HG03045 (cell line): ENCODE results near the gene CIAO3.

Experiments used
- ATAC-seq: cut with Tn5 transposase; IDR thresholded peaks from one replicate; pipeline ENCODE4 v1.9.1; 2021; ENCODE audit warnings: mild to moderate bottlenecking, moderate library complexity; ENCODE audit not compliant: unreplicated experiment

The CIAO3 gene

DNA sequence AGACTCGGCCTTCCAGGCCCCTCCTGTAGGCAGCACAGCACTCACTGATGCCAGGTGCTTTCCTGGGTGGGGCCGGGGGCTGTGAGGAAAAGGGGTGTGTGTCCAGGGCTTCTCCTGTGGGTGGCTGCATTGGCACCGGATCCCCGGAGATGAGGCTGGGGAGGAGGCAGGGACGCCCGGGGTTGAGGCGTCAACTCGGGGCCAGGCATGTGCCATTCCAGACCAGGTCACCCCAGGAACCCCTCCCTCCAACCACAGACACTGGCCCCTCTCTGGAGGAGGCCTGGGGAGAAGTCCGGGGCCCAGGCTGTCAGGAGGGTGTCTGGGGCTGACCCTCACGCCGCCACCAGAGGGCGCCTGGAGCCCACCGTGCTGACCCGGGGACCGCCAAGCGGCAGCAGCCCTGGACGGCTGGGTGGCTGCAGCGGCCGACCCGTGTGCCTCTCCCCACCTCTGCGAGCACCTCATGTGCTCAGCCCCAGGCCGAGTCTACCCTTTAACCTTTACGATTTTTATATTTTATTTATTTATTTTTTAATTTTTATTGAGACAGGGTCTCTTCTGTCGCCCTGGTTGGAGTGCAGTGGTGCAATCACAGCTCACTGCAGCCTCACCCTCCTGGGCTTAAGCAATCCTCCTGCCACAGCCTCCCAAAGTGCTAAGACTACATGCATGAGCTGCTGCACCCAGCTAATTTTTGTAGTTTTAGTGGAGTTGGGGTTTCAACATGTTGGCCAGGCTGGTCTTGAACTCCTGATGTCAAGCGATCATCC, 29.1 kb downstream of the CIAO3 start:
- no peak for ATAC-seq

DNA sequence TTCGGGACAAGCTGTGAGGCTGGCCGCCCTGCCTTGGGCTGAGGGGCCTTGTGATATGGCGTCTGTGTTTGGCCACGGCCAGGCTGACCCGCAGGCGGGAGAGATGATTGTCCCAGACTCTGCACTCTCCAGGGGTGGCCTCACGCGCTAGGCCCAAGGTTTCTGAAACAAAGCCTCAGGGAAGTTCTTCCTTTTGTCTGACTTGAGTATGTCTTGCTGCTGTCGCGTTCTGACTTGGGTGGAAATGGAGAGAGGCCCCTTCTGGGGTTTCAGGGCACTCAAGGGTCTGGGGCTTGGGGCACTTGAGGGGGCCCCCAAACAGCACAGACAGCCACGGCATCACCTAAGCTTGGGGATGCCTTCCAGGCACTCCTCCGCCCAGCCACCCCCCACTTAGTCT, 29.7 kb downstream of the CIAO3 start:
- no peak for ATAC-seq

DNA sequence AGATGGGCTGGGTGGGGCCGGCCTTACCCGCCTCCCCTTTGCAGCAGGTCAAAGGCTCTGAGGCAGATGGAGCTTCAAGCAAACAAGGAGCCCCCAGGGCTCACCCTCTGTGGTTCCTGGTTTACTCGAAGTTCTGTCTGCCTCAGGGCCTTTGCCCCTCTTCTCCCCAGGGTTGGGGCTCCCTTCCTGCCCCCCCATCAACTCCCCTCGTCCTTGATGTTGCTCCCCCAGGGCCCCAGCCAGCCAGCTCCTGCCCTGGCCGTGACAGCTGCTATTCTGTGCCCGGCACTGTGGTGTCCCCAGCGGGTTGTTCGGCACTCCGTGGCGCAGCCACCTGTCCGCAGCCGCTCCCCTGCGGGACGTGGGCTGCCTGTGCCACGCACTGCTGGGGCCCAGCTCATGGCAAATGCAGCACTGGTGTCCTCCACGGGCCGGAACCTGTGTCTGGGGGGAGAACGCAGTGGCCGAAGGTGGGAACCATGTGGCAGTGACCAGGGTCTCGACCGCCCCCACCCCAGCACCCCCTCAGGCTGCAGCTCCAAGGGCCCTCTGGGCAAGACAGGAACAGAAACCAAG, 30.2 kb downstream of the CIAO3 start:
- no peak for ATAC-seq

DNA sequence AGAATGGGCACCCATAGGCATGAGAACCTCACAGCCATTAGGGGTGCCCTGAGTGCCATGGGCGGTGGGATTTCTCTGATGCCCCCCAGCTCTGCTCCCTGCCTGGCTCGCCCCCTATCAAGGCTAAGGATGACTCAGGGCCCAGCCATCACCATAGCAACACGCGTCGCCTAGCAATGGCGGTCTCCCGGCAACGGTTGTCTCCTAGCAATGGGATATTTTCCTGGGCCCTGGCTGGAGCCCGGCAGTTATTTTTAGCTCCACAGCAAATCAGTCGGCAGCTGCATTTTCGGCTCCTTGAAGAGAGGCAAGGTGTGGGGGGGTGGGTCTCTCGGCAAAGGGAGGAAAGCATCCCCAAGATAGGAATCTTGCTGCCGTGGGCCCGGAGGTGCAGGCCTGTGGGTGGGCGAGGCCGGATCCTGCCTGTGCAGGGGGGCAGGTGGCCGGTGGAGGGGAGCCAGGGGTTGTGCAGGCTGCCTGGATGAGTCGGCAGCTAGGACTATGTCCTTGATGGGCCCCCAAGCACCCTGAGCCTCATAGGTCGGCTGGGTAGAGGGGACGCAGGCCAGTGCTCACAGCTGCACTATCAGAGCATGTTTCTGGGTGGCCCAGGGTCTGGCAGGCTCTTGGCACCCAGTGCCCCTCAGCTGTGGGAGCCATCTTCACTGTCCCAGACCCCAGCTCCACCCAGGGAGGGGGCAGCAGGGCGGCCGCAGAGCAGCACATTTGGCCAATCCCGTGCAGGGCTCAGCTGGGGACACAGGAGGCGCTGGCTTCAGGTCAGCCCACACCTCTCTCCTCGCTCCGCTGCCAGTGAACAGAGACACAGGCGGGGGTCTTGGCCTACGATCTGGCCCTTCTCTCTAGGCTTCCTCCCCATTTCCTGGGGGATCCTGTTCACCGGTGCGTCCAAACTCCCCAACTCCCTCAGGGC, 31.0 kb downstream of the CIAO3 start:
- ATAC-seq = no peak

DNA sequence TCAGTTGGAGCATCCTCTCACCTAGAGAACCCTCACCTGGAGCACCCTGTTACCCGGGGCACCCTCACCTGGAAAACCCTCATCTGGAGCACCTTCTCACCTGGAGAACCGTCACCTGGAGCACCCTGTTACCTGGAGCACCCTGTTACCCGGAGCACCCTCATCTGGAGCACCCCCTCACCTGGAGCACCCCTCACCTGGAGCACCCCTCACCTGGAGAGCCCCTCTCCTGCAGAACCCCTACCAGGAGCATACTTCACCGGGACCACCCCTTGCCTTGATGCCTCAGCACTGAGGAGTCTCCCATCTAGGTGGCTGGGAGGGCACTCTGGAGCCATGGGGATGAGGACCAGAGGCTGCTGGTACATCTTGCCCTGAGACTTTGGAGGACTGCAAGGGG, 31.8 kb downstream of the CIAO3 start:
- ATAC-seq = no peak

DNA sequence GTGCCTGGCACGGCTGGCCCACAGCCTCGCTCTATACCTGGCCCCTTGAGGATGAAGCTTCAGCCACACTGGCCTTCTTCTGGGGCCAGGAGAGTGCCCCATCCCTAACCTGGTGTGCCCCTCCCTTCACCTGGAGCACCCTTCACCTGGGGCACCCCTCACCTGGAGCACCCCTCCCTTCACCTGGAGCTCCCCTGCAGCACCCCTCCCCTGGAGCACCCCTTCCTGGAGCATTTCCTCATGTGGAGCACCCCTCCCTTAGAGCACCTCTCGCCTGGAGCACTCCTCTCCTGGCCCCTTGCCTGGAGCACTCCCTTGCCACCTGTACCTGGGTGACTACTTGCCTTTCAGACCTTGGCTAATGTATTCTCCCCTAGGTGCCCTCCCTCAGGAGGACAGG, 32.8 kb downstream of the CIAO3 start:
- ATAC-seq = no peak

DNA sequence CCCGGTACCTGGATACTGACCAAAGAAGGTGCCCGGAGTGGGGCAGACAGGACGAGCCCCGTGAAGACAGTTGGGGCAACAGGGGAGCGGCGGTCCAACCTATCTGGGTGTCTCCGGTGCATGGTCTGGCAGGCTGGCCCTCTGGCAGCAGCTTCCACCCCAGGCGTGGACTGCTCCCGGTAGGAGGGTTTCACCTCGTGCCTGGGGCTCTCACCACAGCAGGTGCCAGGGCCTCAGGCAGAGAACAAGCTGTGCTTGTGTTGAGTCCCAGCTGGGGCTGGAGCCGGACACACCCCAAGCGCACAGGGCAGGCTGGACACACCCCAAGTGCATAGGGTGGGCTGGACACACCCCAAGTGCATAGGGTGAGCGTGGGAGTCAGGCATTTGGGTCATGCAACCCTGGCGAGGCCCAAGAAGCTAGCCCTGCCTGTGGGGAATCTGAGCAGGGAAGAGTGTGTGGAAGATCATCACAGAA, 33.7 kb downstream of the CIAO3 start:
- ATAC-seq = no peak

DNA sequence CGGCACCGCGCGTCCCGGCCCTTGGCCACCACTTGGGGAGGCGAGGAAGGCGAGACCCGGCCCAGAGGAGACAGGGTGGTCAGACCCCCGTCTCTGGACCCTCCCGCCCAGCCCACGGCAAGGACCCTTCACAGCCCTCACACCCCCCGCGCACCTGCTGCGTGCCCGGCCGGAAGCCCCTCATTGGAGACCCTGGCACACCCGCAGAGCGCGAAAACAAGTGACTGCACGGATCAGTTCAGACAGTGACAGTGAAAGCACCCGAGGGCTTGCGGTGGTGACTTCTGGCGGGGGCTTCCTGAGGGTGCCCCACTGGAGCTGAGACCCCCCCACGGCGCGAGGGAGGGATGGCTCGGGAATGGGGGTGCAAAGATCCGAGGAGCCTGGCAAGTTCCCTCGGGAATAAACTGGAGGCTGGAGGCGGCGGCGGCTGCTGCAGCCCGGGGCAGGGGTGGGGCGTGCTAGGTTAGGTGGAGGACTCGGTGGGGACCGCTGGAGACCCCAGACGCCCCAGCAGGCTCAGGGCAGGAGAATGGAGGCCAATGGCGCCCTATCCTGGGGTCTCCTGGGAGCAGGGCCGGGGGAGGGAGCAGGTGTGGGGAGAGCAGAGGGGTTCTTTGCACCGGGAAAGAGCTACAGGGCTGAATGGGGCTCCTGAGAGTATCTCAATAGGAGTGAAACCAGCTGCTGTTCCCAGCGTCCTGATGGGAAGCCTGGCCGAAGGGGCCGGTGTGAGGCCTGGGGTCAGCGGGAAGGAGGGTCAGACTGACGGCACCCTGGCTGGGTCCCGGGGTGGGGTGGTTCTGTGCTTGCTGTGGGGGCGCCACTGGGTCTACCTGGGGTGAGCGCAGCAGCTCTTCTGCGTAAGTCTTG, 34.4 kb downstream of the CIAO3 start:
- ATAC-seq = no peak

DNA sequence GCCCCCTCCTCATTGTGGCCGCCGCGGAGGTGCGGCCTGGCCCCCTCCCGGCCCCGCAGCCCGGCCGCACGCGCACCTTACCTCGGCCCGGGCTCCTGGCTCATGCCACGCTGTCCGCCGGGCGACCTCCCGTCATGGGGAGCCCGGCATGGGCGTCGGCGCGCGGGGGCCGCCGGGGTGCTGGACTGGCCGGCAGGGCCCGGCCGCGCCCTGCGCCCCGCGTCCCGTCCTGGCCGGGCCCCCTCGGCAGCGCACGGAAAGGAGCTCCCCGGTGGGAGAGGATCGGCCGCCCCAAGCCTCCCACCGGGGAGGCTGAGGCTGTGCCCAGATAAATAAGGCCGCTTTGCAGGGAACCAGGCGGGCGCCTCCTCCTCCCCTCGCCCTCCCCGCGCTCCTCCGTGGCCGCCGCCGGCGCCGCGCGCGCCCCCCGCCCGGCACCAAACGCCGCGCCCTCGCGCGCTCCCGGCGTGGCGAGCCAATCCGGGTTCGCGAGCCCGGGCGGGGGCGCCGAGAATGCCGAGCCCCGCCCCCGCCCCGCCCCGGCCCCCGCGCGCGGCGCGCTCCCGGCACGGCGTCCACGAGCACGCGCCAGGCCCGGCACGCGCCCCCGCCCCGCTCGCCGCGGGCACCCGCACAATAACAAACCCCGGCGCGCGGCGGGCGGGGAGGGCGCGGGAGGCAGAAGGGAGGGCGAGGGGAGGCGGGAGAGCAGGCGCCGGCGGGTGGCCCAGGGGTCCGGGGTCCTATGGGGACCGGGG, 35.2 kb downstream of the CIAO3 start, which contains the start of gene FBXL16:
Gene FBXL16, minus strand, starts transcription at position 371 of the 758 bp plus-strand sequence. CDS start 8,396 bp downstream, outside the sequence.
- no peak for ATAC-seq

DNA sequence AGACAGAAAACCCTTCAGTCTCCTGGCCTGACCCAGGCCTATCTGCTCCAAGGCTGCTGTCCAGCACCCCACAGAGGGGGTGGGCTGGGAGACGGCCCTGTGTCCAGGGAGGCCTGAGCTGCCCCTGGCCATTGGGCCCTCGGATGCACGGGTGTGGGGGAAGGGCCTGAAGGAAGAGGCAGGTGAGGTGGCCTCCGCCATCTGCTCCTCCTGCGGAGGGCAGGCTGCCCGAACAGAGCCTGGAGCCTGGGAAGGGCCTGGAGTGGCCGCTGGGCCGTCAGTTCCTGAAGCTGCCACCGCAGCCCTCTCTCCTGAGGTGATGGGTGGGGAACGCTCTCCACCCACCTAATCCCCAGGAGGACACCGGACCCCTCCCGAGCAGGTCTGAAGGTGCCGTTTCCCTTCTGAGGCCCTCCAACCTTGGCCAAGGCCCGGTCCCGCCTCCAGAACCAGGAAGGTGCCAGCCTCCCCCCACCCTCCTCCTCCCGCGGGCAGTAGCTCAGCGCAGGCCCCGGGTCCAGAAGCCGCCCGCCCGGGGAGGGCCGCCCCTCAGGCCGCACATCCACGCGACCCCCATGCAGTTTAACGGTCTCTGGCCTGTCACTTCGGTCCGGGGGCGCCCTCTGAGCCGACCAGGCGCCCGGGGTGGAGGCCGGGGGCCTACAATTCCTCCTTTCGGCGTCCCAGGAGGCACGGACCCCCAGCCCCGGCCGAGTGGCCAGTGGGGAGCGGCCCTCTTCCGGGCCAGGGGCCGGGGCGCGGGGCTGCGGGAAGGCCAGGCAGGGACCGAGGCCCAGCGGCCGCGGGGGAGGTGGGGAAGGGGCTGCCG, 36.0 kb downstream of the CIAO3 start:
- ATAC-seq = no peak

DNA sequence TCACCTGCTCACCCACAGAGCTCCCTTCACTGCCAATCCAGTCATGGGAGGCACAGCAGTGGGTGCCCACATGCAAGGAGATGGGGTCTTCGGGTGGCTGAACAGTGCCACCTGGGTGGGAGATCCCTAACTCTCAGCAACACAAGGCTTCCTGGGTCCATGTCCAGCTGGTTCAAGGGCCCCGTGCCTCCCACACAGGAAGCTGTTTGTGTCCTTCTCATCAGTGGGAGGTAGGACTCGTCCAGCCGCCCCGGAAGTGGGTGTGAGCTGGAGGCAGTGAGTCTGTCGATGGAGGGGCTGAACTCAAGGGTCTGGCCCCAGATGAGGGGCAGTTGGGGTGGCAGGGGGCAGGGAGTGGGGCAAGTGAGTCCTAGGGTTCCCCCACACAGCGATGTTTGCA, 36.8 kb downstream of the CIAO3 start:
- no peak for ATAC-seq

DNA sequence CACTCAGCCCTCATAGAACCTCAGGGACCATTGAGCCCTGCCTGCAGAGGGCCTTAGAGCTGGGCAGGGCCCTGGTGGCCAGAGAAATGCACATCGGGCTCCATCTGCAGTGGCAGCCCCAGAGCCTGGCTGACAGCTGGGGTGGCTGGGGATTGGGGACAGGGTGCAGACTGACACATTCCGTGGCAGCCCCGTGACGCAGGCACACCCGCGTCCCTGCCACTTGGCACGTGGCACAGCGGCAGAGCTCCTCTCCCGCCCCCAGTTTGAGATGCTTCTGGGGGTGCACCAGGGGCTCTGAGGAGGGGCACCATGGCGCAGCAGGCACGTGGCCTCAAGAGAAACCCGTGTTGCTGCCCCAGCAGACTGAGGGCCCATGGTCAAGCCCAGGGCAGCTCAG, 37.4 kb downstream of the CIAO3 start:
- no peak for ATAC-seq

DNA sequence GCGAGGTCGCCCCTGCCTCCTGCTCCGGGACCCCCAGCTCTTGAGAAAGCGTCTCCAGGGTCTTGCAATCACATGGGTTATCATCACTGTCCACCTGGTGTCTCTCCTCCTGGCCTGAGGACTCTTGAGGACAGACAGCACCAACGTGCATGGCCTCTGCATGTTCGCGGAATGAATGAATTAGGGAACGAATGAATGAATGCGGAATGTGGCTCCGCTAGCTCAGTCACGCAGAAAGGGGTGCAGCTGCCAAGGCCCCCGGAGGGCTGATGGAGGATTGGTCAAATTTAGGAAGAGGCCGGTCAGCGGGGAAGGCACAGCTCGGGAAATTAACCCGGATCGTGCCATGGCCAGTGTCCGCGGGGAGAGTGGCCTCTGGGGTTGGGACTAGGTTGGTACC, 38.5 kb downstream of the CIAO3 start:
- no peak for ATAC-seq

DNA sequence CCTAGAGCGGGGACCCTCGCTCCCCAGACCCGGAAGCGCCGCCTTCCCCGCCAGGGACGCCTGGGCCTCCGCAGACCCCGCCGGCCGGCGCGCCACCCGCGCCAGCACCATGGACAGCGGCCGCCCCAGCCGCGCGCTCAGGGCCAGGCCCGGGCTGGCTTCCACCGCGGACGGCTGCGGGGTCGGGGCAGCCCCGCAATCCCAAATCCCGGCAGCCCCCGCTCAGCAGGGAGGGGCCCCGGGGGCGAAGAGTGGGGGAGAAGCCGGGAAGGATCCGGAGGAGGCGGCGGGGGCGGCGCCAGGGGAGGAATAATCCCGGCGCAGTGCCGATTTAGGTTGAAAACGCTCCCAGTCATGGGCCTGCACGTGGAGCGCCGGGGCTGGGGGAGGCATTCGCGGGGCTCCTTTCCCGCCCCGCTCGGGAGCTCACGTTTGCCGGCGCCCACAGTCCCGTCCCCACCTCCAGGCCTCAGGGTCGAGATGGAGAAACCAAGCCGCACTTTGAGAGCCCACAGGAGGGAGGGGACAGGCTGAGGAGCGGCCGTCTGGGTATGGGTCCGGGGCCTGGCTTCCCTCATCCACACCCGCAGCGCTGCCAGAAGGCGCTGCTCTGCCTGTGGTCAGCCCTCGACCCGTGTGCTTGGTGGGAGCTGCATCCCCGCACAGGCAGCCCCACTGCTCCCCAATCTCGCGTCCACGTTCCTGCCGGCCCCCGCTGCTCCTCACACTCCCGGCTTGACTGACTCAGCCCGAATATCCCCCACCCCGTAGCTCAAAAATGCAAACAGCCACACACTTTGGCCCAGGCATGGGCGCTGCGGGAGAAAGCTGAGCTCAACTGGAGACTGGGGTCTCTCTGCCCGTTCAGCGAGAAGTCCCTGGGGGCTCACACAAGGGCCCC, 39.9 kb downstream of the CIAO3 start:
- no peak for ATAC-seq

DNA sequence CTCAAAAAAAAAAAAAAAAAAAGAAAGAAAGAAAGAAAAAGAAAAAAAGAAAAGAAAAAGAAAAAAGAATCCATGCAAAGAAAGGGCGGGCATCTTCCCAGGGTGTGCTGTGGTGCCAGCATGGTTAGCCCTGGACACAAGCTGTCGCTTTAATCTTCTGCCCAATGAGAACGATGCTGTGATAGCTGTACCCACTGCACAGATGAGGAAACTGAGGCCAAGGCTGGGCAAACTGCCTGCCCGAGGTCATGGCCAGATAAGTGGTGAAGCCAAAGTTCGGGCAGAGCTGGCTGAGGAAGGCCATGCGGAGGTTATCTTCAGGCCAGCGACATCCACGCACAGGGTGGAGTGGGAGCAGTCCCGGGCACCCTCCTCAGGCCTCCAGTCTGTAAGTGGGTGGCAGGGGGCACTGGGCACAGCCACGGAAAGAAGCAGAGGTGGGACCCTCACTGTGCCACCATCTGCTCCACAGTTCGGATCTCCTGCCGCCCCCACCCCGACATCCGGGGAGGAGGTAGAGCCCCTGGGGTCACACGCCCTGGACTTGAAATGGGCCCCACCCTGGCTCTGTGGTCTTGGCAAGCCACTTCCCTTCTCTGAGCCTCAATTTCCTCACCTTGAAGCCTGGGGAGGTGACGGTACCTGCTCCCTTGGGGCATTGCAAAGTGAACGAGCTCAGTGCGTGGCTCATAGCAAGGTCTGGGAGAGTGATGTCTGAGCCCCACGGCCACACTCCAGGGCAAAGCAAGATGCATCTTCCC, 41.7 kb downstream of the CIAO3 start:
- no peak for ATAC-seq

DNA sequence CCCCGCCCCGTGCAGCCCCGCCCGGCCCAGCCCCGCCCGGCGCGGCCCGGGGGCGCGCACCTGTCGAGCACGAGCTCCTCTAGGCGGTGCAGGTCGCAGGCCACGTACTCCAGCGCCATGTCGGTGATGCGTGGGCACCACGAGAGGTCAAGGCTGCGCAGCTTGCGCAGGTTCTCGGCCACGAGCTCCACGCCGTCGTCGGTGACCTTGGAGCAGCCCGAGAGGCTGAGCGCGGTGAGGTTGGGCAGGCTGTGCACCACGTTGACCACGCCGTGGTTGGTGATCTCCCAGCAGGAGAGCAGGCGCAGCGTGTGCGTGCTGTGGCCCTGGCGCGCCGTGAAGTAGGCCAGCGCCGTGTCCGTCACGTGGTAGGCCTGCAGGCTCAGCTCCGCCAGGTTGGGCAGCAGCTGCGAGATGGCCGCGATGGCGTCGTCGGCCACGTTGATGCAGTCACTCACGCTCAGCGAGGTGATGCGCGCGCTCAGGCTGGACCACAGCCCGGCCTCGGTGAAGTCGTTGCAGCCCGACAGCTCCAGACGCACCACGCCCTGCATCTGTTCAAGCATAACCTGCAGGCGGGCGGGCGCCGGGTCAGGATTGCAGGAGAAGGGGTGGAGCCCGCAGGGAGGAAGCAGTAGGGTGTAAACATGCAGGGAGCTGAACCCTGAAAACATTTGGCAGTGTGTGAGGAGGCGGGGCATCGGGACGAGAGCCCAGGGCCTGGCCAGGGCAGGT, 45.3 kb downstream of the CIAO3 start:
- no peak for ATAC-seq
